ENCODE results near the gene KITLG. TPM values are rescaled to one million over a fixed set of nuclear protein-coding genes. Genes with fewer than 3 reads are reported as not detected.

KITLG gene
- total RNA-seq, 4 donors from 2014 or later, result 3.9 to 33.0 (median 14.7) TPM

GRCh38 chr12:88546226-88546625, 34.0 kb downstream of the KITLG start:
- WGBS, 2 donors, result 39 to 56% methylated on average over 2 of the region's 2 CpGs
- no peak for TF ChIP-seq POLR2A (IDR thresholded peaks at IDR 0.05)
- no peak for TF ChIP-seq CTCF (IDR thresholded peaks at IDR 0.05)
- intact Hi-C loops (cut with DNase I), result no loop called here

GRCh38 chr12:88544991-88545980, 35.0 kb downstream of the KITLG start:
- Histone ChIP-seq H3K27me3 (no peaks in the 10 kb centered on the region), H3K9me3 (no peaks in the 10 kb centered on the region), H3K27ac (peak overlapping the region in 1 of 4 donors; percentile 2), H3K4me1 (peaks cover 0 to 24% (median 13%) of the 10 kb centered on the region in 3 donors), H3K36me3 (peaks cover 0 to 18% (median 0%) of the 10 kb centered on the region in 3 donors), H3K4me3 (no peak overlapping the region)
- no peak for DNase-seq
- 53 to 57% methylated on average over 9 to 10 of the region's 10 CpGs for WGBS, 2 donors
- intact Hi-C loops (cut with DNase I), result no loop called here
- no peak for TF ChIP-seq POLR2A (IDR thresholded peaks at IDR 0.05)
- TF ChIP-seq CTCF (IDR thresholded peaks at IDR 0.05), result no peak

More at GRCh38 chr12:88546226-88546625, 34.0 kb downstream of the KITLG start:
- no peaks in the 10 kb centered on the region for H3K9me3 ChIP-seq
- H3K4me1 ChIP-seq, result peaks cover 0 to 24% (median 13%) of the 10 kb centered on the region in 3 donors
- H3K27me3 ChIP-seq, result no peaks in the 10 kb centered on the region
- H3K4me3 ChIP-seq, result no peak overlapping the region
- peaks cover 0 to 18% (median 0%) of the 10 kb centered on the region in 3 donors for H3K36me3 ChIP-seq
- DNase-seq, result no peak
- H3K27ac ChIP-seq, result no peak overlapping the region

GRCh38 chr12:88539893-88540292, 40.4 kb downstream of the KITLG start:
- Histone ChIP-seq H3K4me1 (peaks cover 0 to 15% (median 14%) of the 10 kb centered on the region in 3 donors), H3K27ac (no peak overlapping the region), H3K9me3 (no peaks in the 10 kb centered on the region), H3K4me3 (no peak overlapping the region), H3K36me3 (peaks cover 0 to 18% (median 0%) of the 10 kb centered on the region in 3 donors), H3K27me3 (no peaks in the 10 kb centered on the region)
- 0% methylated on average over 1 of the region's 1 CpG for WGBS, 2 donors
- no peak for DNase-seq
- TF ChIP-seq POLR2A (IDR thresholded peaks at IDR 0.05) (no peak), CTCF (IDR thresholded peaks at IDR 0.05) (no peak)
- intact Hi-C loops (cut with DNase I), result no loop called here

- no peak overlapping the region for H3K4me3 ChIP-seq
- no peak overlapping the region for H3K27ac ChIP-seq
- WGBS, 2 donors, result 55 to 77% methylated on average over 2 of the region's 2 CpGs
- DNase-seq, result no peak
- intact Hi-C loops (cut with DNase I), result no loop called here
- peaks cover 0 to 12% (median 0%) of the 10 kb centered on the region in 3 donors for H3K36me3 ChIP-seq
- peaks cover 0 to 13% (median 12%) of the 10 kb centered on the region in 3 donors for H3K4me1 ChIP-seq
- TF ChIP-seq CTCF (IDR thresholded peaks at IDR 0.05), result no peak
- TF ChIP-seq POLR2A (IDR thresholded peaks at IDR 0.05), result no peak
- H3K27me3 ChIP-seq, result no peaks in the 10 kb centered on the region
- H3K9me3 ChIP-seq, result no peaks in the 10 kb centered on the region
Observed at GRCh38 chr12:88538697-88539096, 41.6 kb downstream of the KITLG start.

- no peak for DNase-seq
- H3K27ac ChIP-seq, result no peak overlapping the region
- no peak overlapping the region for H3K4me3 ChIP-seq
- no peaks in the 10 kb centered on the region for H3K9me3 ChIP-seq
- no peak for TF ChIP-seq POLR2A (IDR thresholded peaks at IDR 0.05)
- TF ChIP-seq CTCF (IDR thresholded peaks at IDR 0.05), result no peak
- H3K36me3 ChIP-seq, result peaks cover 0 to 9% (median 0%) of the 10 kb centered on the region in 3 donors
- intact Hi-C loops (cut with DNase I), result no loop called here
- H3K27me3 ChIP-seq, result no peaks in the 10 kb centered on the region
- 56 to 78% methylated on average over 1 of the region's 1 CpG for WGBS, 2 donors
- H3K4me1 ChIP-seq, result peaks cover 0 to 13% (median 12%) of the 10 kb centered on the region in 3 donors
Observed at GRCh38 chr12:88538250-88538649, 42.0 kb downstream of the KITLG start.
